C4-2B (cell line): ENCODE data around the gene KRTAP4-6.
"Not testable (repeated sequence)": the region's sequence is repeated elsewhere in the genome, so short reads cannot be mapped to it uniquely, and the experiment has no call there.

Experiments used
- H3K27ac ChIP-seq: fragments of 450-650 bp; 2 replicates; pipeline ENCODE4 v1.5.1; 2017
- ZFX ChIP-seq: fragments of 450-650 bp; IDR thresholded peaks from 2 replicates; pipeline ENCODE4 v1.6.1; 2017
- TF ChIP-seq, protein P1 (sequence below): fragments of 450-650 bp; conservative IDR thresholded peaks from 2 replicates; pipeline ENCODE4 v1.5.1; 2017; ENCODE audit warnings: mild to moderate bottlenecking

The KRTAP4-6 gene

DNA sequence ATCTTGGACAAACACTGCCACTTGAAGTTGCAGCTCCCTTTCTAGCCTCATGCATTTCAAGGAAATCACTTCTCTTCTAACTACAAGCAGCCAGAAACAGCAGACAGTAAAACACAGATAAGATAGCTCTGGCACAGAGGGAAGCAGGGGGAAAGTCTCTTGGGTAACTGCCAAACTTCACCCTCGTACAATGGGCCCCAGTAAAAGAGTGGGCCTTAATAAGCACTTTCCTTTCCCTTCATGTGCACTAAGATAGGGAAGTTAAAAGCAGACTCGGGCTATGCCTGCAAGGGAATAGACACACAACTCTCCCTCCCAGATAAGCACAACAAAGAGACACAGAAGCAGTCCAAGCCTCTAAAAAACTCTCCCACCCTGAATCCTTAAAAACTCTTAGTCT, 13.5 kb upstream of the KRTAP4-6 start:
- TF ChIP-seq, protein P1, sequence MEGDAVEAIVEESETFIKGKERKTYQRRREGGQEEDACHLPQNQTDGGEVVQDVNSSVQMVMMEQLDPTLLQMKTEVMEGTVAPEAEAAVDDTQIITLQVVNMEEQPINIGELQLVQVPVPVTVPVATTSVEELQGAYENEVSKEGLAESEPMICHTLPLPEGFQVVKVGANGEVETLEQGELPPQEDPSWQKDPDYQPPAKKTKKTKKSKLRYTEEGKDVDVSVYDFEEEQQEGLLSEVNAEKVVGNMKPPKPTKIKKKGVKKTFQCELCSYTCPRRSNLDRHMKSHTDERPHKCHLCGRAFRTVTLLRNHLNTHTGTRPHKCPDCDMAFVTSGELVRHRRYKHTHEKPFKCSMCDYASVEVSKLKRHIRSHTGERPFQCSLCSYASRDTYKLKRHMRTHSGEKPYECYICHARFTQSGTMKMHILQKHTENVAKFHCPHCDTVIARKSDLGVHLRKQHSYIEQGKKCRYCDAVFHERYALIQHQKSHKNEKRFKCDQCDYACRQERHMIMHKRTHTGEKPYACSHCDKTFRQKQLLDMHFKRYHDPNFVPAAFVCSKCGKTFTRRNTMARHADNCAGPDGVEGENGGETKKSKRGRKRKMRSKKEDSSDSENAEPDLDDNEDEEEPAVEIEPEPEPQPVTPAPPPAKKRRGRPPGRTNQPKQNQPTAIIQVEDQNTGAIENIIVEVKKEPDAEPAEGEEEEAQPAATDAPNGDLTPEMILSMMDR = no peak
- TF ChIP-seq ZFX = no peak
- no peak overlapping the region for H3K27ac ChIP-seq

DNA sequence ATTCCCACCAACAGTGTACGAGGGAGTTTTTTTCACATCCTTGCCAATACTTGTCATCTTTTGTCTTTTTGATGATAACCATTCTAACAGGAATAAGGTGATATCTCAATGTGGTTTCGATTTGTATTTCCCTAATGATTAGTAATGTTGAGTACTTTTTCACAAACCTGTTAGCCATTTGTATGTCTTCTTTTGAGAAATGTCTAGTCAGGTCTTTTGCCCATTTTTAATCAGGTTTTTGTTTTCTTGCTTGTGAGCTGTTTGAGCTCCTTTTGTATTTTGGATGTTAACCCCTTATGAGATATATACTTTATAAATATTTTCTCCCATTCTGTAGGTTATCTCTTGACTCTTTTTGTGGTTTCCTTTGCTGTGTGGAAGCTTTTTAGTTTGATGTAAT, 11.2 kb upstream of the KRTAP4-6 start:
- TF ChIP-seq, protein P1 = no peak
- no peak for TF ChIP-seq ZFX
- H3K27ac ChIP-seq = no peak overlapping the region

DNA sequence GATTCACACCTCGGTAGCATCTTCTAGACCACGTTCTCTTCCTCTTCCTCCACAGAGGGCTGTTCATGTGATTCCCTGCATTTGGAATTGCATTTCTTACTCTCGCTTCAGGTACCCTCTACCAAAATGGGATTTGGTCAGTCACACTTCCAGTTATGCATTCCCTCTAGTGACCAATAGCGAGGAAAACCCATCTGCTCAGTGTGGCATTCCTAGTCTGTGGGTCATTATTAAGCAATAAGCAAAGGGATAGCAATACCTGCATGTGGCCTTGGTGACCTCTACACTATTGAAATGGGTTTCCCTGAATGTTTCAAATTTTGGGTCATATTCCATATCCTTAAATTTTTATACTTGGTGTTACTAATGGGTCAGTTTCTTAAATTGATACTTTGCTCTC, 9.7 kb upstream of the KRTAP4-6 start:
- H3K27ac ChIP-seq = no peak overlapping the region
- no peak for TF ChIP-seq ZFX
- TF ChIP-seq, protein P1 = no peak

DNA sequence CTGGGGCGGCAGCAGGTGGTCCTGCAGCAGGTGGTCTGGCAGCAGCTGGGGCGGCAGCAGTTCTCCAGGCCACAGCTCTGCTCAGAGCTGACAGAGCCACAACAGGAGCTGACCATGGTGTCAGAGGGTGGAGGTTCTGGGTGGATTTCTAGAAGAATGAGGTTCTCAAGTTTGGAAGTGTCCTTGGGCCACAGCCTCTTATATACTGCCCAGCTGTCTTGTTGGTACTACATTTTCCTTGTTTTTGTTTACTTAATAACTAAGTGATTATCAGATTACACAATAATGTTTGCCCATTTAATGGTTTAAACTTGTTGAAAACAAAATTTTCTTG, 9.3 kb upstream of the KRTAP4-6 start, which contains the start of gene KRTAP4-5:
KRTAP4-5 (minus strand) TSS at position 174 of the 334 bp plus-strand sequence; CDS start at position 116, 58 bp downstream.
- TF ChIP-seq, protein P1 = no peak
- TF ChIP-seq ZFX = no peak
- no peak within 1 kb of the TSS for H3K27ac ChIP-seq

DNA sequence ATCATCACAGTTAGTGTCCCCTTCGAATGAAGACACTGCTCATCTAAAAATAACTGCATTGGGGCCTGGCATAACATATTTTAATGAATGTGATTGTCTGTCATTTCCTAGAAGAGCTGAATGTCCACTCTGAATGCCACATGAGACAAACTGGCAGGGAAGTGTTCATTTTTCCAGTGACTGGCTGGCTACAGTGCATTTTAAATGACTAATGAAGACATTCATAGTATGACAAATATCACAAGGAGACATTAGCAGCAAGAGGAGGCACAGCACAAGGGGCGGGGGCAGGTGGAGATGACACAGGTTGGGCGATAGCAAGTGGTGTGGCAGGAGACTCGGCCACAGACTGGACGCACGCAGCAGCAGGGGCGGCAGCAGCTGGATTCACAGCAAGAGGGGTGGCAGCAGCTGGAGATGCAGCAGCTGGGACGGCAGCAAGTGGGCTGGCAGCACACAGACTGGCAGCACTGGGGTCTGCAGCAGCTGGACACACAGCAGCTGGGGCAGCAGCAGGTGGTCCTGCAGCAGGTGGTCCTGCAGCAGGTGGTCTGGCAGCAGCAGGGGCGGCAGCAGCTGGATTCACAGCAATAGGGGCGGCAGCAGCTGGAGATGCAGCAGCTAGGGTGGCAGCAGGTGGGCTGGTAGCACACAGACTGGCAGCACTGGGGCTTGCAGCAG, 8.8 kb upstream of the KRTAP4-6 start:
- H3K27ac ChIP-seq = not testable (repeated sequence)

DNA sequence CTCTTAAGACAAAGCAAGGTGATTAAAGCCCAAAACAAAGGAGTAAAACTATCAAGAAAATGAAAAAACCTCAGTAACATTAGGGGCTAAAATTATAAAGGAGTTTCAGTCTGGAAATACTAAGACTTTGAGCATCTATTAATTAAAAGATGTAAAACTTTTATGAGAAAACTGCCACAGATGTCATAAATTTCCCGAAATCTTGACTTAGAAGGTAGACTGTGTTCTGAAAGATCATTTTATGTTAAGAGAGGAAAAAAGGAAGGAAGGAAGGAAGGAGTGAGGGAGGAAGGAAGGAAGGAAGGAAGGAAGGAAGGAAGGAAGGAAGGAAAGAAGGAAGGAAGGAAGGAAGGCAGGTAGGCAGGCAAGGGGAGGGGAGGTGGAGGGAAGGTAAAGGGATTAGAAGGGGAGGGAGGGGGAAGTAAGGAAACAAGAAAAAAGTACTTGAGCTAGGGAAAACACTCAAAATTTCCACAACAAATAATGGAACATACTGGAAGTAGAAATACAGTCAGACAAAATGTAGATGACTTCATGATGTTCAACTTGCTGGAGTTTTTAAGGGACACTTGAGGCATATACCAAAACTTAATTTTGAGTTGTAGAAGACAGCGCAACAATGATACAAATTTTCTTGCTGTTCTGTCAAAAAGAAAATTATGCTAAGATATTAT, 7.3 kb upstream of the KRTAP4-6 start:
- no peak for TF ChIP-seq ZFX
- TF ChIP-seq, protein P1 = no peak

DNA sequence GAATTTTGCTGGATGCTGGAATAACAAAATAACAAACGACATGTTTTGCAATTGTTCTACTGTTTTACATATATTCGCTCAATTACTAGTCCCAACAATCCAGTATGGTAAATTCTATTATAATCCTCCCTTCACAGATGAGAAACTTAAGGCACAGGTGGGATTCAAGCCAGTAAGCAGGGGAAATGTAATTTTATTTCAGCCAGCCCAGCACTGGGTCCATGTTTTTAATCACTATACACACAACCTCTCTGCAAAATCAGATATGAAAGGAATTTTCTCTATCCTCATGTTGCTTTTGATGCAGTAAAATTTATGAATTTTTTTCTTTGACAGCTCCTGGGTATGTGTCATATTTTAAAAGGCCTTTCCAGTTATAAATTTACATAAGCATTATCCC, 4.9 kb upstream of the KRTAP4-6 start:
- TF ChIP-seq ZFX = no peak
- TF ChIP-seq, protein P1 = no peak
- H3K27ac ChIP-seq = no peak overlapping the region

More for the DNA sequence above, 7.3 kb upstream of the KRTAP4-6 start:
- H3K27ac ChIP-seq = no peak overlapping the region

DNA sequence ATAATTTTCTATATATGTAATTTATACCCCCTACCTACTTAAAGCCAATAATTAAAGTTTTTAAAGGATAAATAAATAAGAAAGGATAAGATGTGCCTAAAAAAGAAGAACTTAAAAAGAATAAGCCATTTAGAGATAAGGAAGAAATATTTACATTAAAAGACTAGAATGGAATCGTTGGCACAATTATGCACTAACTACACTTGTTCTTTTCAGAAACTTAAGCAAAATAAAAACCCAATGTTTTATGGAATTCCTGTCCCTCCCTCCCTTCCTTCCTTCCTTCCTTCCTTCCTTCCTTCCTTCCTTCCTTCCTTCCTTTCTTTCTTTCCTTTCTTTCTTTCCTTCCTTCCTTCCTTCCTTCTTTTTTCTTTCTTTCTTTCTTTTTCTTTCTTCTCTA, 4.5 kb upstream of the KRTAP4-6 start:
- H3K27ac ChIP-seq = no peak overlapping the region
- no peak for TF ChIP-seq ZFX
- TF ChIP-seq, protein P1 = no peak
